Neural crest cell (in vitro differentiated cells): Measurements from ENCODE around the gene DDX54. TPM values are rescaled to one million over a fixed set of nuclear protein-coding genes. Genes with fewer than 3 reads are reported as not detected.
A peak's percentile ranks its signal among the peaks of the same experiment; 100 is the strongest.

Source experiments
- DNase-seq: peaks from one replicate; pipeline ENCODE4 v3.0.0; 2021; ENCODE audit warnings: low read depth, mixed read lengths, low spot score
- H3K27ac Mint-ChIP-seq: one replicate; pipeline ENCODE4 v1.8.0; 2021; ENCODE audit warnings: mild to moderate bottlenecking, mixed read lengths; ENCODE audit not compliant: unreplicated experiment
- H3K27me3 Mint-ChIP-seq: 2 replicates; pipeline ENCODE4 v1.8.0; 2021; ENCODE audit warnings: low read depth, mild to moderate bottlenecking, mixed read lengths
- H3K36me3 Mint-ChIP-seq: 2 replicates; pipeline ENCODE4 v1.8.0; 2021; ENCODE audit warnings: low read depth, mild to moderate bottlenecking, mixed read lengths
- H3K4me1 Mint-ChIP-seq: 2 replicates; pipeline ENCODE4 v1.8.0; 2021; ENCODE audit warnings: mixed read lengths
- H3K4me3 Mint-ChIP-seq: one replicate; pipeline ENCODE4 v1.8.0; 2021; ENCODE audit warnings: mild to moderate bottlenecking, mixed read lengths
- H3K9me3 Mint-ChIP-seq: 2 replicates; pipeline ENCODE4 v1.8.0; 2021; ENCODE audit warnings: mixed read lengths
- CTCF ChIP-seq: fragments of 200-600 bp; sonication (generic); conservative IDR thresholded peaks from 2 replicates; pipeline ENCODE4 v1.5.0; 2021; ENCODE audit warnings: antibody characterized with exemption, mild to moderate bottlenecking
- total RNA-seq: library from RNA; stranded (reverse); gene quantifications from 2 replicates; pipeline ENCODE4 v1.2.1, GENCODE V29; 2021

DDX54 gene
- total RNA-seq, 1 donor from 2014 or later, result 69.7 TPM

GRCh38 chr12:113115455-113116126, 69.7 kb downstream of the DDX54 start:
- Mint-ChIP-seq H3K9me3 (no peaks in the 10 kb centered on the region), H3K4me1 (peaks cover 6% of the 10 kb centered on the region), H3K4me3 (no peak overlapping the region), H3K27ac (no peak overlapping the region), H3K27me3 (peaks cover 6% of the 10 kb centered on the region), H3K36me3 (no peaks in the 10 kb centered on the region)
- no peak for TF ChIP-seq CTCF
- DNase-seq, result no peak

- Mint-ChIP-seq H3K36me3 (no peaks in the 10 kb centered on the region), H3K9me3 (no peaks in the 10 kb centered on the region), H3K4me3 (no peak overlapping the region), H3K4me1 (no peaks in the 10 kb centered on the region), H3K27me3 (peaks cover 9% of the 10 kb centered on the region), H3K27ac (no peak overlapping the region)
- TF ChIP-seq CTCF, result no peak
- no peak for DNase-seq
These were observed 70.7 kb downstream of the DDX54 start for GRCh38 chr12:113114447-113115178.

GRCh38 chr12:113113397-113113796, 71.9 kb downstream of the DDX54 start:
- Mint-ChIP-seq H3K27me3 (peaks cover 12% of the 10 kb centered on the region), H3K36me3 (no peaks in the 10 kb centered on the region), H3K27ac (no peak overlapping the region), H3K4me1 (no peaks in the 10 kb centered on the region), H3K4me3 (no peak overlapping the region), H3K9me3 (no peaks in the 10 kb centered on the region)
- no peak for DNase-seq
- TF ChIP-seq CTCF, result no peak

- Mint-ChIP-seq H3K27ac (peak overlapping the region; percentile 35), H3K27me3 (peaks cover 16% of the 10 kb centered on the region), H3K4me1 (no peaks in the 10 kb centered on the region), H3K4me3 (no peak overlapping the region), H3K36me3 (no peaks in the 10 kb centered on the region), H3K9me3 (no peaks in the 10 kb centered on the region)
- no peak for DNase-seq
- no peak for TF ChIP-seq CTCF
These were observed 73.0 kb downstream of the DDX54 start for GRCh38 chr12:113112043-113112899.

- Mint-ChIP-seq H3K4me1 (no peaks in the 10 kb centered on the region), H3K9me3 (no peaks in the 10 kb centered on the region), H3K36me3 (no peaks in the 10 kb centered on the region), H3K4me3 (no peak overlapping the region), H3K27ac (no peak overlapping the region), H3K27me3 (peaks cover 20% of the 10 kb centered on the region)
- TF ChIP-seq CTCF, result no peak
- DNase-seq, result no peak
These were observed 74.0 kb downstream of the DDX54 start for GRCh38 chr12:113111247-113111646.
